IMR-90 (cell line): ENCODE data around the gene CTRB1.

Experiments used
- BHLHE40 ChIP-seq: fragments of 150-350 bp; IDR thresholded peaks from 2 replicates; pipeline ENCODE4 v1.6.1; 2016; ENCODE audit warnings: mild to moderate bottlenecking, low read depth, low read length
- CEBPB ChIP-seq: IDR thresholded peaks from 2 replicates; pipeline ENCODE4 v1.6.1; 2012; ENCODE audit warnings: low read depth, low read length, improper control_type of control experiment
- CHD1 ChIP-seq: IDR thresholded peaks from 2 replicates; pipeline ENCODE4 v1.6.1; 2012; ENCODE audit warnings: low read depth, low read length, improper control_type of control experiment
- FOS ChIP-seq: fragments of 150-350 bp; IDR thresholded peaks from 2 replicates; pipeline ENCODE4 v1.6.1; 2016; ENCODE audit warnings: low read depth, low read length
- MAFK ChIP-seq: IDR thresholded peaks from 2 replicates; pipeline ENCODE4 v1.6.1; 2012; ENCODE audit warnings: low read depth, low read length, improper control_type of control experiment
- NFE2L2 ChIP-seq: fragments of 150-350 bp; IDR thresholded peaks from 2 replicates; pipeline ENCODE4 v1.6.1; 2016; ENCODE audit warnings: low read depth, mild to moderate bottlenecking, low read length
- POLR2A ChIP-seq: IDR thresholded peaks from 2 replicates; pipeline ENCODE4 v1.6.1; 2012; ENCODE audit warnings: mild to moderate bottlenecking, low read depth, low read length
- RAD21 ChIP-seq: IDR thresholded peaks from 2 replicates; pipeline ENCODE4 v1.6.1; 2012; ENCODE audit warnings: low read length, improper control_type of control experiment
- RCOR1 ChIP-seq: IDR thresholded peaks from 2 replicates; pipeline ENCODE4 v1.6.1; 2012; ENCODE audit warnings: mild to moderate bottlenecking, low read length, improper control_type of control experiment; ENCODE audit not compliant: insufficient replicate concordance
- RFX5 ChIP-seq: IDR thresholded peaks from 2 replicates; pipeline ENCODE4 v1.8.0; 2012; ENCODE audit warnings: low read depth, mild to moderate bottlenecking, low read length, moderate library complexity
- SMC3 ChIP-seq: fragments of 150-350 bp; IDR thresholded peaks from 2 replicates; pipeline ENCODE4 v1.6.1; 2016; ENCODE audit warnings: low read depth, mild to moderate bottlenecking, antibody characterized with exemption, low read length, moderate library complexity
- TF ChIP-seq, protein P1 (sequence below): conservative IDR thresholded peaks from 2 replicates; pipeline ENCODE4 v1.5.1; 2012; ENCODE audit warnings: mild to moderate bottlenecking, low read depth, low read length, improper control_type of control experiment
- TF ChIP-seq, protein P2 (sequence below): fragments of 150-350 bp; IDR thresholded peaks from 2 replicates; pipeline ENCODE4 v1.6.1; 2017; ENCODE audit warnings: mild to moderate bottlenecking, antibody characterized with exemption, low read length, low read depth

GRCh38 chr16:75203667-75204409 lies 14.9 kb upstream of the CTRB1 start:
- TF ChIP-seq RCOR1 (no peak), POLR2A (no peak), RAD21 (no peak), SMC3 (no peak), MAFK (no peak), CEBPB (no peak), CHD1 (no peak), BHLHE40 (no peak), RFX5 (no peak), FOS (no peak), NFE2L2 (no peak)
- TF ChIP-seq, protein P1, sequence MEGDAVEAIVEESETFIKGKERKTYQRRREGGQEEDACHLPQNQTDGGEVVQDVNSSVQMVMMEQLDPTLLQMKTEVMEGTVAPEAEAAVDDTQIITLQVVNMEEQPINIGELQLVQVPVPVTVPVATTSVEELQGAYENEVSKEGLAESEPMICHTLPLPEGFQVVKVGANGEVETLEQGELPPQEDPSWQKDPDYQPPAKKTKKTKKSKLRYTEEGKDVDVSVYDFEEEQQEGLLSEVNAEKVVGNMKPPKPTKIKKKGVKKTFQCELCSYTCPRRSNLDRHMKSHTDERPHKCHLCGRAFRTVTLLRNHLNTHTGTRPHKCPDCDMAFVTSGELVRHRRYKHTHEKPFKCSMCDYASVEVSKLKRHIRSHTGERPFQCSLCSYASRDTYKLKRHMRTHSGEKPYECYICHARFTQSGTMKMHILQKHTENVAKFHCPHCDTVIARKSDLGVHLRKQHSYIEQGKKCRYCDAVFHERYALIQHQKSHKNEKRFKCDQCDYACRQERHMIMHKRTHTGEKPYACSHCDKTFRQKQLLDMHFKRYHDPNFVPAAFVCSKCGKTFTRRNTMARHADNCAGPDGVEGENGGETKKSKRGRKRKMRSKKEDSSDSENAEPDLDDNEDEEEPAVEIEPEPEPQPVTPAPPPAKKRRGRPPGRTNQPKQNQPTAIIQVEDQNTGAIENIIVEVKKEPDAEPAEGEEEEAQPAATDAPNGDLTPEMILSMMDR: no peak
- TF ChIP-seq, protein P2, sequence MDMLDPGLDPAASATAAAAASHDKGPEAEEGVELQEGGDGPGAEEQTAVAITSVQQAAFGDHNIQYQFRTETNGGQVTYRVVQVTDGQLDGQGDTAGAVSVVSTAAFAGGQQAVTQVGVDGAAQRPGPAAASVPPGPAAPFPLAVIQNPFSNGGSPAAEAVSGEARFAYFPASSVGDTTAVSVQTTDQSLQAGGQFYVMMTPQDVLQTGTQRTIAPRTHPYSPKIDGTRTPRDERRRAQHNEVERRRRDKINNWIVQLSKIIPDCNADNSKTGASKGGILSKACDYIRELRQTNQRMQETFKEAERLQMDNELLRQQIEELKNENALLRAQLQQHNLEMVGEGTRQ: no peak
